GM12864 (cell line): ENCODE data around the gene TRIP6.

Experiments
- DNase-seq: peaks from one replicate; pipeline ENCODE4 v3.0.0-alpha.2; 2011; ENCODE audit warnings: low read depth
- H3K4me3 ChIP-seq: 2 replicates; pipeline ENCODE4 v1.5.1; 2011; ENCODE audit warnings: mild to moderate bottlenecking, low read depth, low read length, control low read depth
- CTCF ChIP-seq: IDR thresholded peaks from 2 replicates; pipeline ENCODE4 v1.5.1; 2011; ENCODE audit warnings: low read depth, mild to moderate bottlenecking, moderate library complexity, low read length, control low read depth, inconsistent platforms; ENCODE audit errors: missing control alignments

The TRIP6 gene

GRCh38 chr7:100895956-100896731 is 29.0 kb downstream of the TRIP6 start:
- no peak for DNase-seq
- no peak for TF ChIP-seq CTCF
- no peak overlapping the region for H3K4me3 ChIP-seq

GRCh38 chr7:100896732-100897608 is 29.8 kb downstream of the TRIP6 start:
- TF ChIP-seq CTCF, result peak; percentile 76
- no peak for DNase-seq
- no peak overlapping the region for H3K4me3 ChIP-seq

GRCh38 chr7:100897772-100898454 is 30.7 kb downstream of the TRIP6 start:
- no peak overlapping the region for H3K4me3 ChIP-seq
- no peak for DNase-seq
- TF ChIP-seq CTCF, result no peak

- no peak for TF ChIP-seq CTCF
- no peak overlapping the region for H3K4me3 ChIP-seq
- no peak for DNase-seq
These were observed 32.2 kb downstream of the TRIP6 start for GRCh38 chr7:100899432-100899831.

- H3K4me3 ChIP-seq, result no peak overlapping the region
- no peak for DNase-seq
- TF ChIP-seq CTCF, result no peak
These were observed 33.8 kb downstream of the TRIP6 start for GRCh38 chr7:100900978-100901377.

GRCh38 chr7:100901921-100902332 is 34.7 kb downstream of the TRIP6 start:
- no peak overlapping the region for H3K4me3 ChIP-seq
- no peak for DNase-seq
- no peak for TF ChIP-seq CTCF
